NCI-H2107 treated with DMSO at 0.1 percent for 48 hours (cell line): ENCODE data around the gene CFAP70.
"Not testable (repeated sequence)": the region's sequence is repeated elsewhere in the genome, so short reads cannot be mapped to it uniquely, and the experiment has no call there.

Source experiments
- DNase-seq: peaks from one replicate; lab custom pipeline; 2025; ENCODE audit not compliant: unreplicated experiment; lab: John Stamatoyannopoulos, UW

Gene CFAP70

GRCh38 chr10:73340121-73340520 is 18.5 kb downstream of the CFAP70 start:
- DNase-seq, result no peak

DNA sequence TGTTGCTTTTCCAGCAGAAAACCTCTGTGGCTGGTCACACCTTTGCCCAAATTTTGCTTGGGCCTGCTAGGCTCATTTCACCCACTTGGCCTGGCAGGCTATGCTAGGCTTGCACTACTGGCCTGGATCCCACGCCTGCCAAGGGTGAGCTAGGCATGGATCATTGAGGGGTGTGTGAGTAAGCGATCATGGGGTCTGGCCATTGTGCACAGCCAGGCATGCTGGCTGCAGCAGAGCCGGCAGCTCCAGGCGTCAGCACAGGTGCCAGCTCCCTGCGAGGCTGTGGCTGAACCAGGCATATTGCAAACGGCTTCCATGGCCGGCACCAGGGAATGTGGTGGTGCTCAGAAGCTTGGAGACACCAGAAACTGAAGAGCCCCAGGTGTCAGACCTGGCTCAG is 19.2 kb downstream of the CFAP70 start:
- DNase-seq, result no peak

GRCh38 chr10:73338801-73339368 is 19.8 kb downstream of the CFAP70 start:
- DNase-seq, result no peak

DNA sequence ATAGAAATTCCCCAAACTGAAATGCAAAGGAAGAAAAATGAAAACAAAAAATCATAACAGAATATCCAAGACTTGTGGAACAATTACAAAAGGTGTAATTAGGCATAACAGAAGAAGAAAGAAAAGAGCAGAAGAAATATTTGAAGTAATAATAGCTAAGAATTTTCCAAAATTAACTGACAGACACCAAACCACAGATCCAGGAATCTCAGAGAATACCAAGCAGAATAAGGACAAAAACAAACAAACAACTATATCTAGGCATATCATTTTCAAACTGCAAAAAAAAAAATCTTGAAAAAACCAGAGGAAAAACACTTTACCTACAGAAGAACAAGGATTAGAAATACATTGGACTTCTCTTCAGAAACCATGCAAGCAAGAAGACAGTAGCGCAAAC is 25.5 kb downstream of the CFAP70 start:
- DNase-seq, result no peak

DNA sequence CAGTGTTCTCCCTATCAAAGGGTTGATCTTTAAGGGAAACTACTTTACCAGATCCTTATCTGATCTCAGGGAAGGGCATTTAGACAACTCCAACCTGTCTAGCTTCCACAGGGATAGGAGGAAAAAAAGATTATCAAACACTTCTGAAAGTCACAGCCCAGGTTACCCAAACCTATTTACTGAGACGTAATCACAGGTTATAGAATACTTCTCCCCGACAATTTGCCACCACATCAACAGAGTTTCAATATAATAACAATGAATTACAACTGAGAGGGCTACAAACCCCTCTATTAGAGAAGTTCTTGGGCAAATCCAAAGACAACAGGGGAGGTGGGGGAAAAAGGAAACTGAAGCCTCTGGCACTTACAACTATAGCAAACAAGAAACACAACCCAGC is 26.3 kb downstream of the CFAP70 start:
- DNase-seq, result no peak

DNA sequence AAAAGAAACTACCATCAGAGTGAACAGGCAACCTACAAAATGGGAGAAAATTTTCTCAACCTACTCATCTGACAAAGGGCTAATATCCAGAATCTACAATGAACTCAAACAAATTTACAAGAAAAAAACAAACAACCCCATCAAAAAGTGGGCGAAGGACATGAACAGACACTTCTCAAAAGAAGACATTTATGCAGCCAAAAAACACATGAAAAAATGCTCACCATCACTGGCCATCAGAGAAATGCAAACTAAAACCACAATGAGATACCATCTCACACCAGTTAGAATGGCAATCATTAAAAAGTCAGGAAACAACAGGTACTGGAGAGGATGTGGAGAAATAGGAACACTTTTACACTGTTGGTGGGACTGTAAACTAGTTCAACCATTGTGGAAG is 30.1 kb downstream of the CFAP70 start:
- DNase-seq, result not testable (repeated sequence)

DNA sequence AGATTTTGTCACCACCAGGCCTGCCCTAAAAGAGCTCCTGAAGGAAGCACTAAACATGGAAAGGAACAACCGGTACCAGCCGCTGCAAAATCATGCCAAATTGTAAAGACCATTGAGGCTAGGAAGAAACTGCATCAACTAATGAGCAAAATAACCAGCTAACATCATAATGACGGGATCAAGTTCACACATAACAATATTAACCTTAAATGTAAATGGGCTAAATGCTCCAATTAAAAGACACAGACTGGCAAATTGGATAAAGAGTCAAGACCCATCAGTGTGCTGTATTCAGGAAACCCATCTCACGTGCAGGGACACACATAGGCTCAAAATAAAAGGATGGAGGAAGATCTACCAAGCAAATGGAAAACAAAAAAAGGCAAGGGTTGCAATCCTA is 33.4 kb downstream of the CFAP70 start:
- DNase-seq, result not testable (repeated sequence)

- DNase-seq, result not testable (repeated sequence)
These were observed 35.1 kb downstream of the CFAP70 start for GRCh38 chr10:73323582-73323981.

DNA sequence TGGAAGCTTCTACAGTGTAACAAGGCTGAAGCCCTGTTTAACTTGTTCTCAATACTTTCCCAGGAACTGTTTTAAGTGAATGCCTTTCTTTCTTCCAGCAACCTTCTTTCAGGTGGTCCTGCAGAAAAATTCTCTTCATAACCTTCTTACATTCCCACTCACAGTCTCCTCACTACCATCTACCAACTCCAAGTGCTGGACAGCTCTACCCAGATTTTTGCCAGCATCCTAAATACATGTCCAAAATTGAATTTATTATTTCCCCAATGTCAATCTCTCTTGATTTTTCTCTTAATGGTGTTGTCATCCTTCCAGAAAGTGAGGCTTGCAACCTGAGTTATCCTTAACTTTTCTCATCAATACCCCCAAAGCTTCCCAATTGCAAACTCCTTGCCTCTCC is 48.2 kb downstream of the CFAP70 start:
- DNase-seq, result no peak

GRCh38 chr10:73307203-73307800 is 51.4 kb downstream of the CFAP70 start:
- DNase-seq, result no peak

- DNase-seq, result no peak
These were observed 52.4 kb downstream of the CFAP70 start for GRCh38 chr10:73306171-73306708.

- DNase-seq, result no peak
These were observed 61.7 kb downstream of the CFAP70 start for GRCh38 chr10:73296946-73297345.

DNA sequence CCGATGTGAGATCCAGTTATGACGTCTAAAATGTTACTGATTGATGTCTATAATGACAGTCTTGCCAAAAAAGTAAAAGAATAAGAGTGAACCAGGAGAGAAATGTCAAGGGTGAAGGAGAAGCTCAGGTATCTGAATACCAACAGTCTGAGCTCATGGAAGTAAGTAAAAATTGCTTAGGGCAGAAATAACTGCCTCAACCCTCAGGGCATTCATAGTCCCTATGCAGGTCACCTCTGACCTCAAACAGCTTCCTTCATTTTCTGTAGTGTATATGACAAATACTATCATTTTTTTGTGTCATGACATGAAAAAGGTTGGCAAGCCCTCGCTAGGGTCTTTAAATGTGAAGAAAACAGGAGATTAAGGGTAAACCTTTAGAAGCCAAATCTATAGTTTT is 65.2 kb downstream of the CFAP70 start:
- no peak for DNase-seq

- no peak for DNase-seq
These were observed 68.7 kb downstream of the CFAP70 start for GRCh38 chr10:73289958-73290357.

DNA sequence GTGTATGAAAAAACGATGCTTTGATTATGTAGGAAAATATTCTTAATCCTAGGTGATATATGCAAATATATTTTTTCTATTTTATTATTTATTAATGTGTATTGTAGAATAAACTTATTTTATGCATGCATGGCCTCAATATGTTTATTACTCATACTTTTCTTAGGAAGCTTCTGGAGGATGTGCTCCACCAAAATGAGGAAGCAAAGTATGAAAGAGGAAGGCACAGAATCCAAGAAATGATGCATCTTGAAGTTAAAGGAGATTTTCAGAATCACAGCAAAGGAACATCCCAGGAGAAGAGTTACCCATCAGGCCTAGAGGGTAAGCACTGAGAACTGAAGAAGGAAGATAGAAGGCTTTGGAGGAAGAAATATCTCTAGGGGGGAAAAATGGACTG is 71.2 kb downstream of the CFAP70 start:
- no peak for DNase-seq

GRCh38 chr10:73281097-73281496 is 77.6 kb downstream of the CFAP70 start:
- no peak for DNase-seq

DNA sequence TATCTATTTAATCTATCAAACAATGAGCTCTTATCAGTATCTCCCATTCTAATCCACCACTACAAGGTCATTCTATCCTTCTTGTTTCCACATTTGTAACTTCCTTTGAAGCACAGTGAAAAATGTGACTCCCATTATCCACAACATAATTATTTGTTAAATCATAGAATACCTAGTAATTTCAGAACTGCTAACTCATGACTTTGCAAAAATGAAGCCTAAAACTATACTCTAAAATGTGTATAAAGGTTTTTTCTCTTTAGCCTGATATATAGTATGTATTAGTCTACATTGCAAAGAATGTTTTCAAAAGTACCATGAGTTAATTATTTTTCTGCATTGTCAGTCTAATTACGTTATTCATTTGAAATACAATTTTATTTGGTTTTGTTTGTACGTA is 94.2 kb downstream of the CFAP70 start:
- no peak for DNase-seq

GRCh38 chr10:73263693-73264347 is 94.8 kb downstream of the CFAP70 start:
- DNase-seq, result no peak

DNA sequence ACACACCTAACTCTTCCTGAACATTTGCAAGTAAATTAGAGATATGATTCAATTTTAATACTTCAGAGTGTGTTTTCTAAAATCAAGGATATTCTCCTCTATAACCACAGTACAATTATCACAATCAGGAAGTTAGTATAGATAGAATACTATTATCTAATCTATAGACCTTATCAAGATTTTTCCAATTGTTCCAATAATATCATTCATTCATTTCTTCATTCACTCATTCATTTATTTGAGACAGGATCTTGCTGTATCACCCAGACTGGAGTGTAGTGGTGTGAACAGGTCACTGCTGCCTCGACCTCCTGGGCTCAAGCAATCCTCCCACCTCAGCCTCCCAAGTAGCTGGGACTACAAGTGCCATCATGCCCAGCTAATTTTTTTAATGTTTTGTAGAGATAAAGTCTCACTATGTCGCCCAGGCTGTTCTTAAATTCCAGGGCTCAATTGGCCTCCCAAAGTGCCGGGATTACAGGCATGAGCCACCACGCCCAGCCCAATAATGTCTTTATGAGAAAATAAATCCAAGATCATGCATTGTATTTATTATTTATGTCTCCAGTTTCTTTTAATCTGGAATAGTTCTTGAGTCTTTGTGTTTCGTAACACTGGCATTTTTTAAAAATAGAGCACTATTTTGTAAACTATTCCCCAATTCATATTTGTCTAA is 95.6 kb downstream of the CFAP70 start:
- DNase-seq, result no peak

DNA sequence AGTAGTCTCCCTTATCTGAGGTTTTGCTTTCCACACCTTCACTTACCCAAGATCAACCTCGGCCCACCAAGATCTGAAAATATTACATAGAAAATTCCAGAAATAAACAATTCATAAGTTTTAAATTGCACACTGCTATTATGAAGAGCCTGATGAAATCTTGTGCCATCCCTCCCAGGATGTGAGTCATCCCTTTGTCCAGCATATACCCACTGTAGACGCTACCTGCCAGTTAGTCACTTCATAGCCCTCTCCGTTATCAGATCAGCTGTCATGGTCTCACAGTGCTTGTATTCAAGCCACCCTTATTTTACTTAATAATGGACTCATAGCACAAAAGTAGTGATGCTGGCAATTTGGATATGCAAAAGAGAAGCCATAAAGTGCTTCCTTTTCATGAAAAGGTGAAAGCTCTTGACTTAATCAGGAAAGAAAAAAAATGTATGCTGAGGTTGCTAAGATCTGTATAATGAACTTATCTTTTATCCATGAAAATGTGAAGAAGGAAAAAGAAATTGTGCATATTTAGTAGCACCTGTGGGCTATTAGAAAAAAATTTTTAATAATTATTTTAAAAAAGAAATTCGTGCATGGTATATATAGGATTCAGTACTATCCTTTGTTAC is 96.4 kb downstream of the CFAP70 start:
- no peak for DNase-seq

- no peak for DNase-seq
These were observed 97.2 kb downstream of the CFAP70 start for GRCh38 chr10:73261362-73261995.
